ENCODE measurements around the gene TBC1D22A. TPM values are rescaled to one million over a fixed set of nuclear protein-coding genes. Genes with fewer than 3 reads are reported as not detected.
A peak's percentile ranks its signal among the peaks of the same experiment; 100 is the strongest.

The TBC1D22A gene
- total and polyA plus RNA-seq, 9 of the 15 experiments (the other 6 are each of a cell fraction or from before 2014, with no cell fraction given) = 0.20 to 11.5 (median 5.2) TPM

DNA sequence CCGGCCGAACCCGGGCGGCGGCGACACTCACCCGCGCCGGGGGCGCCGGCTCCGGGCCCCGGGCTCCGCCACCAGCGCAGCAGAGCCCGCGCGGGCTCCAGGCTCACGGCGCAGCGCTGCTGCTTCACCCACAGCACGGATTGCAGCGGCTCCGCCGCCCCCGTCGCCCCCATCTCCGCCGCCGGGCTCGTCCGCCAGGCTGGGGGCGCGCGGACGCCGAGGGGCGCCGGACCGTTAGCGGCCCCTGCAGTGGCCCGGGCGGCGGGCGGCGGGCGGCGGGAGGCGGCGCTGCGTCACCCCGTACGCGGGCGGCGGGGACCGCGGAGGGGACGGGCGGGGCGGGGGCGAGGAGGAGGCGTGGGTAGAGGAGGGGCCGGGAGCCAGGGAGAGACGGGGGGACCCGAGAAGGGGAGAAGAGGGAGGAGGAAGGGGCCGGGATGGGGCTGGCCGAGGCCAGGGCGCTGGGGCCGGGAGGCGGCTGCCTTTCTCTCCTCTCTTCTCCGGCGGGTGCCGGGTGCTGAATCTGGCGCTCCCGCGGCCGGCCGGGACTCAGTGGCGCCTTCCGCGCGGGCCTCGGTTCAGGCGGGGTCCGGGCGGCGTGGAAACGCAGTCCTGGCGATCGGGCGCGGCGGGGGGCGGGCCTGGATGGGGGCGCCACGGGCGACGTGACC is 24.3 kb upstream of the TBC1D22A start, which contains the start of gene CERK (continued):
- TF ChIP-seq RBFOX2 (IDR thresholded peaks at IDR 0.05; ENCODE audit: low read depth, low read length) (no peak; the same call in none of the 2 replicates), DIDO1 (tag; IDR thresholded peaks at IDR 0.05; ENCODE audit: low read depth) (no peak), TOE1 (IDR thresholded peaks at IDR 0.05; ENCODE audit: borderline replicate concordance) (no peak), TOE1 (CRISPR knock-in tag; IDR thresholded peaks at IDR 0.05; ENCODE audit: borderline replicate concordance, low read depth) (no peak), KDM5B (IDR thresholded peaks at IDR 0.05; ENCODE audit: insufficient replicate concordance, low read depth, low read length) (no peak), ILK (tag; IDR thresholded peaks at IDR 0.05; ENCODE audit: borderline replicate concordance, low read depth) (no peak), ZNF12 (CRISPR knock-in tag; IDR thresholded peaks at IDR 0.05) (no peak), HLTF (IDR thresholded peaks at IDR 0.05) (no peak), C11orf30 (IDR thresholded peaks at IDR 0.05; ENCODE audit: low read depth) (no peak), FOSL1 (tag; conservative IDR thresholded peaks at IDR 0.05) (no peak), POLR2G (IDR thresholded peaks at IDR 0.05; ENCODE audit: low read depth, low read length) (peak; percentile 71), ZNF445 (CRISPR knock-in tag; IDR thresholded peaks at IDR 0.05; ENCODE audit: low read depth) (no peak), HDGF (IDR thresholded peaks at IDR 0.05) (no peak), SMAD2 (IDR thresholded peaks at IDR 0.05; ENCODE audit: low read depth, low read length) (no peak), ZNF584 (CRISPR knock-in tag; IDR thresholded peaks at IDR 0.05; ENCODE audit: low read depth) (no peak), ZNF431 (CRISPR knock-in tag; IDR thresholded peaks at IDR 0.05) (no peak), CBX1 (IDR thresholded peaks at IDR 0.05; ENCODE audit: low read depth) (no peak), MTF1 (CRISPR knock-in tag; IDR thresholded peaks at IDR 0.05; ENCODE audit: borderline replicate concordance) (no peak), VEZF1 (CRISPR knock-in tag; IDR thresholded peaks at IDR 0.05) (peak; percentile 87)
- TF ChIP-seq, protein P1, sequence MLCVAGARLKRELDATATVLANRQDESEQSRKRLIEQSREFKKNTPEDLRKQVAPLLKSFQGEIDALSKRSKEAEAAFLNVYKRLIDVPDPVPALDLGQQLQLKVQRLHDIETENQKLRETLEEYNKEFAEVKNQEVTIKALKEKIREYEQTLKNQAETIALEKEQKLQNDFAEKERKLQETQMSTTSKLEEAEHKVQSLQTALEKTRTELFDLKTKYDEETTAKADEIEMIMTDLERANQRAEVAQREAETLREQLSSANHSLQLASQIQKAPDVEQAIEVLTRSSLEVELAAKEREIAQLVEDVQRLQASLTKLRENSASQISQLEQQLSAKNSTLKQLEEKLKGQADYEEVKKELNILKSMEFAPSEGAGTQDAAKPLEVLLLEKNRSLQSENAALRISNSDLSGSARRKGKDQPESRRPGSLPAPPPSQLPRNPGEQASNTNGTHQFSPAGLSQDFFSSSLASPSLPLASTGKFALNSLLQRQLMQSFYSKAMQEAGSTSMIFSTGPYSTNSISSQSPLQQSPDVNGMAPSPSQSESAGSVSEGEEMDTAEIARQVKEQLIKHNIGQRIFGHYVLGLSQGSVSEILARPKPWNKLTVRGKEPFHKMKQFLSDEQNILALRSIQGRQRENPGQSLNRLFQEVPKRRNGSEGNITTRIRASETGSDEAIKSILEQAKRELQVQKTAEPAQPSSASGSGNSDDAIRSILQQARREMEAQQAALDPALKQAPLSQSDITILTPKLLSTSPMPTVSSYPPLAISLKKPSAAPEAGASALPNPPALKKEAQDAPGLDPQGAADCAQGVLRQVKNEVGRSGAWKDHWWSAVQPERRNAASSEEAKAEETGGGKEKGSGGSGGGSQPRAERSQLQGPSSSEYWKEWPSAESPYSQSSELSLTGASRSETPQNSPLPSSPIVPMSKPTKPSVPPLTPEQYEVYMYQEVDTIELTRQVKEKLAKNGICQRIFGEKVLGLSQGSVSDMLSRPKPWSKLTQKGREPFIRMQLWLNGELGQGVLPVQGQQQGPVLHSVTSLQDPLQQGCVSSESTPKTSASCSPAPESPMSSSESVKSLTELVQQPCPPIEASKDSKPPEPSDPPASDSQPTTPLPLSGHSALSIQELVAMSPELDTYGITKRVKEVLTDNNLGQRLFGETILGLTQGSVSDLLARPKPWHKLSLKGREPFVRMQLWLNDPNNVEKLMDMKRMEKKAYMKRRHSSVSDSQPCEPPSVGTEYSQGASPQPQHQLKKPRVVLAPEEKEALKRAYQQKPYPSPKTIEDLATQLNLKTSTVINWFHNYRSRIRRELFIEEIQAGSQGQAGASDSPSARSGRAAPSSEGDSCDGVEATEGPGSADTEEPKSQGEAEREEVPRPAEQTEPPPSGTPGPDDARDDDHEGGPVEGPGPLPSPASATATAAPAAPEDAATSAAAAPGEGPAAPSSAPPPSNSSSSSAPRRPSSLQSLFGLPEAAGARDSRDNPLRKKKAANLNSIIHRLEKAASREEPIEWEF (CRISPR knock-in tag; IDR thresholded peaks at IDR 0.05) = no peak
- TF ChIP-seq, protein P2, sequence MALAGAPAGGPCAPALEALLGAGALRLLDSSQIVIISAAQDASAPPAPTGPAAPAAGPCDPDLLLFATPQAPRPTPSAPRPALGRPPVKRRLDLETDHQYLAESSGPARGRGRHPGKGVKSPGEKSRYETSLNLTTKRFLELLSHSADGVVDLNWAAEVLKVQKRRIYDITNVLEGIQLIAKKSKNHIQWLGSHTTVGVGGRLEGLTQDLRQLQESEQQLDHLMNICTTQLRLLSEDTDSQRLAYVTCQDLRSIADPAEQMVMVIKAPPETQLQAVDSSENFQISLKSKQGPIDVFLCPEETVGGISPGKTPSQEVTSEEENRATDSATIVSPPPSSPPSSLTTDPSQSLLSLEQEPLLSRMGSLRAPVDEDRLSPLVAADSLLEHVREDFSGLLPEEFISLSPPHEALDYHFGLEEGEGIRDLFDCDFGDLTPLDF (CRISPR knock-in tag; IDR thresholded peaks at IDR 0.05) = no peak

Measured in K562 (cell line).